Neural progenitor cell (in vitro differentiated cells): Measurements from ENCODE around the gene HIP1R.

Source experiments
- CTCF ChIP-seq: fragments of 200-600 bp; sonication (generic); IDR thresholded peaks from 2 replicates; pipeline ENCODE4 v1.5.1; 2017; ENCODE audit warnings: antibody characterized with exemption, mild to moderate bottlenecking
- EZH2 ChIP-seq: fragments of 200-600 bp; sonication (generic); IDR thresholded peaks from 2 replicates; pipeline ENCODE4 v1.6.1; 2017; ENCODE audit warnings: antibody characterized with exemption, mild to moderate bottlenecking, moderate library complexity
- EZH2phosphoT487 ChIP-seq: fragments of 200-600 bp; sonication (generic); IDR thresholded peaks from 2 replicates; pipeline ENCODE4 v1.6.1; 2017; ENCODE audit warnings: antibody characterized with exemption

- TF ChIP-seq CTCF (peak; percentile 38), EZH2phosphoT487 (no peak), EZH2 (no peak)
Observed at GRCh38 chr12:122867691-122868461, 32.6 kb downstream of the HIP1R start.
